Activated T-helper 1 cell treated with anti-CD3 and anti-CD28 coated beads, Interleukin-12 subunit alpha, Interleukin-12 subunit beta, Interleukin-2, Interleukin-4 antibody, amounts not matched to agents 30 ng/mL and 10 ng/mL and 1 ng/mL, durations not matched to agents 14 hours and 24 hours and 36 hours (primary cell): Measurements from ENCODE around the gene OR6Q1. TPM values are rescaled to one million over a fixed set of nuclear protein-coding genes. Genes with fewer than 3 reads are reported as not detected.
"Not testable (repeated sequence)": the region's sequence is repeated elsewhere in the genome, so short reads cannot be mapped to it uniquely, and the experiment has no call there.

Experiments
- DNase-seq: peaks from one replicate; pipeline ENCODE4 v3.0.0; 2021; ENCODE audit warnings: low spot score
- H3K27ac Mint-ChIP-seq: one replicate; pipeline ENCODE4 v1.8.0; 2021; ENCODE audit warnings: mild to moderate bottlenecking, mixed read lengths
- H3K27me3 Mint-ChIP-seq: one replicate; pipeline ENCODE4 v1.8.0; 2022; ENCODE audit warnings: mild to moderate bottlenecking, moderate library complexity, mixed read lengths; ENCODE audit not compliant: insufficient read depth
- H3K36me3 Mint-ChIP-seq: one replicate; pipeline ENCODE4 v1.8.0; 2021; ENCODE audit warnings: low read depth, mixed read lengths
- H3K4me1 Mint-ChIP-seq: one replicate; pipeline ENCODE4 v1.8.0; 2021; ENCODE audit warnings: low read depth, mixed read lengths
- H3K4me3 Mint-ChIP-seq: one replicate; pipeline ENCODE4 v1.8.0; 2021; ENCODE audit warnings: mild to moderate bottlenecking, moderate library complexity, mixed read lengths
- H3K9me3 Mint-ChIP-seq: one replicate; pipeline ENCODE4 v1.8.0; 2021; ENCODE audit warnings: mixed read lengths
- intact Hi-C: fragments of 100-400 bp; cut with micrococcal nuclease; formaldehyde crosslinking; loops from one replicate; pipeline ENCODE4 v1.15.1; 2024
- total RNA-seq: library from RNA; stranded (reverse); gene quantifications from 2 replicates; pipeline ENCODE4 v1.2.3, GENCODE V29; 2022

The OR6Q1 gene, protein sequence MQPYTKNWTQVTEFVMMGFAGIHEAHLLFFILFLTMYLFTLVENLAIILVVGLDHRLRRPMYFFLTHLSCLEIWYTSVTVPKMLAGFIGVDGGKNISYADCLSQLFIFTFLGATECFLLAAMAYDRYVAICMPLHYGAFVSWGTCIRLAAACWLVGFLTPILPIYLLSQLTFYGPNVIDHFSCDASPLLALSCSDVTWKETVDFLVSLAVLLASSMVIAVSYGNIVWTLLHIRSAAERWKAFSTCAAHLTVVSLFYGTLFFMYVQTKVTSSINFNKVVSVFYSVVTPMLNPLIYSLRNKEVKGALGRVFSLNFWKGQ
- total RNA-seq, result not detected in 2 replicates

- no peaks in the 10 kb centered on the region for H3K4me1 Mint-ChIP-seq
Observed at GRCh38 chr11:58030653-58031052, at the start of gene OR6Q1. TSS of gene OR6Q1 (plus strand) at chr11:58030953. CDS start at chr11:58030953, 0 bp downstream.

DNA sequence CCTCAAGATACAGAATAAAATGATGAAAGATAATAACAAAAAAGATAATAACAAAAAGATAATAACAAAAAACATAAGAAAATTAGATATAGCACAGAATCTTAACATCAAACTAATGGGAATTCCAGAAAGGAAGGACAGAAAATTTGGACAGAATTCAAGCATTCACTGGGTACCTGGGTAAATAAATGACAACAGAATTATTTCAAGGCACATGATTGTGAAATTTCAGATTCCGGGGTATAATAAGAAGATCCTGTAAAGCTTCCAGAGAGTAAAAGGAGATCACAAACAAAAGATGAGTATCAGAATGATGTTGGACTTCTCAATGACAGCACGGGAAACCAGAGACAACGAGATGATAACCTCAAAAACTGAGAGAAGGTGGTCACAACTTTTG, 49.2 kb upstream of the OR6Q1 start:
- Mint-ChIP-seq H3K36me3 (no peaks in the 10 kb centered on the region), H3K4me1 (no peaks in the 10 kb centered on the region), H3K27me3 (peaks cover 3% of the 10 kb centered on the region), H3K27ac (no peak overlapping the region), H3K4me3 (no peak overlapping the region), H3K9me3 (no peaks in the 10 kb centered on the region)
- intact Hi-C loops, result no loop called here
- no peak for DNase-seq

More at GRCh38 chr11:58030653-58031052, at the start of gene OR6Q1:
- no peak for DNase-seq
- Mint-ChIP-seq H3K27ac (no peak within 1 kb of the TSS), H3K36me3 (no peaks in the 10 kb centered on the region), H3K27me3 (peaks cover 2% of the 10 kb centered on the region), H3K4me3 (no peak within 1 kb of the TSS), H3K9me3 (no peaks in the 10 kb centered on the region)
- intact Hi-C loops, result no loop called here

DNA sequence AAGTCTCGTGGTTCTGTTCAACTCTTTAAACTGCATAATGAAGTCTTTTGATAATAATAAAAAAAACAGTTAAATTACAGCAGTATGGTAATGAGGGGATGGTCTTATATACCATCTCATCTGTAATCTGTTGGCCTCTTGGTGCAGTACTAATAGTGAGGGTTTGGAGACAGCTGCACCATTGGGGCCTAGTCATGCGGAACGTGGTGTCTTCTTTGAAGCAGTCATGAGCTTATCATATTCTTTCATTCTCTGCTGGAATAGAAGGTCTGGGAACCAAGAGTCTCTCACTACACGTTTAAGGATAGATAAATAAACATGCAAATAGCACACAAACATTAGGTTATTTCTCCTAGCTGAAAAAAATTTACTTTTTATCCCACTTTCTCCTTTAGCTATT, 48.0 kb upstream of the OR6Q1 start:
- Mint-ChIP-seq H3K27ac (no peak overlapping the region), H3K4me1 (no peaks in the 10 kb centered on the region), H3K36me3 (no peaks in the 10 kb centered on the region), H3K9me3 (no peaks in the 10 kb centered on the region), H3K4me3 (no peak overlapping the region), H3K27me3 (peaks cover 3% of the 10 kb centered on the region)
- no peak for DNase-seq
- intact Hi-C loops, result no loop called here

DNA sequence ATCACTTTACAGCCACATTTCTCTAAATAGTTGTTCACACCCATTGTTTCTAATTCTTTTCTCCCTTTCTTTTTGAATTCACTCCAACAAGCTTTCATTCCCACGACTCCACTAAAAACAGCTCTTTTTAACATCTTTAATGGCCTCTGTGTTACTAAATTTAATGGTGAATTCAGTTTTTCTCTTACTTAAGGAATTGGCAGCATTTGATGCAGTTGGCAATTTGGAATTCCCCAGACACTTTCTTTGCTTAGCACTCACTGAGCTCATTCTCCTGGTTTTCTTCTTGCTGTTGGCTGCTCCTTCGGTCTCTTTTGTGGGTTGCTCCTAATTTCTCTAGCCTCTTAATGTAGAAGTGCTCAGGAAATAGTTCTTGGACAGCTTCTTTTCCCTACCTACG, 47.6 kb upstream of the OR6Q1 start:
- Mint-ChIP-seq H3K27me3 (peaks cover 3% of the 10 kb centered on the region), H3K4me3 (no peak overlapping the region), H3K4me1 (no peaks in the 10 kb centered on the region), H3K27ac (no peak overlapping the region), H3K9me3 (no peaks in the 10 kb centered on the region), H3K36me3 (no peaks in the 10 kb centered on the region)
- intact Hi-C loops, result no loop called here
- no peak for DNase-seq

GRCh38 chr11:57999523-57999922, 31.2 kb upstream of the OR6Q1 start:
- H3K36me3 Mint-ChIP-seq, H3K27ac Mint-ChIP-seq, intact Hi-C loops, H3K4me1 Mint-ChIP-seq, H3K9me3 Mint-ChIP-seq, DNase-seq, H3K4me3 Mint-ChIP-seq, H3K27me3 Mint-ChIP-seq: not testable (repeated sequence)

DNA sequence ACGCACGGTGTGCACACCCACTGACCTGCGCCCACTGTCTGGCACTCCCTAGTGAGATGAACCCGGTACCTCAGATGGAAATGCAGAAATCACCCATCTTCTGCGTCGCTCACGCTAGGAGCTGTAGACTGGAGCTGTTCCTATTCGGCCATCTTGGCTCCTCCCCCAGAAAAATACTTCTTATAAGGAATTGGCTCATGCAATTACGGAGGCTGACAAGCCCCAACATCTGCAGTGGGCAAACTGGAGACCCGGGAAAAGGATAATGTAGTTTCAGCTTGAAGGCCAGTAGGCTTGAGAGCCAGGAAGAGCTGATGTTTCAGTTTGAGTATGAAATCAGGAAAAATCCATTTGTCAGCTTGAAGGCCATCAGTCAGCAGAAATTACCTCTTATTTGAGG, 30.7 kb upstream of the OR6Q1 start:
- H3K27ac Mint-ChIP-seq, H3K4me3 Mint-ChIP-seq, intact Hi-C loops, H3K27me3 Mint-ChIP-seq, H3K4me1 Mint-ChIP-seq, H3K9me3 Mint-ChIP-seq, H3K36me3 Mint-ChIP-seq, DNase-seq: not testable (repeated sequence)

DNA sequence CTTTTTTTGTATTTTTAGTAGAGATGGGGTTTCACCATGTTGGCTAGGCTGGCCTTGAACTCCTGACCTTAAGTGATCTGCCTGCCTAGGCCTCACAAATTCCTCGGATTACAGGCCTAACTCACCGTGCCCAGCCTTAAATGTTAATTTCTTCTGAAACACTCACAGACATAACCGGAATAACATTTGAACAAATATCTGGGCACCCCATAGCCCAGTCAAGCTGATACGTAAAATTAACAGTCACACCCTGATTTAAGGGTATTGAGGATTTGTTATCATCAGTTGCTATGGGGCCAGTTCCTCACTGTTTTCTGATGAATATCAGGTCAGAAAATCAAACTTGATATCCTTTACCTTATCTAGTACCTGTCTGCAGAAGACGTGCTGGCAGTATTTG, 30.1 kb upstream of the OR6Q1 start:
- Mint-ChIP-seq H3K27me3 (peaks cover 7% of the 10 kb centered on the region), H3K4me3 (no peak overlapping the region), H3K36me3 (no peaks in the 10 kb centered on the region), H3K4me1 (no peaks in the 10 kb centered on the region), H3K27ac (no peak overlapping the region), H3K9me3 (no peaks in the 10 kb centered on the region)
- intact Hi-C loops, result no loop called here
- DNase-seq, result no peak

DNA sequence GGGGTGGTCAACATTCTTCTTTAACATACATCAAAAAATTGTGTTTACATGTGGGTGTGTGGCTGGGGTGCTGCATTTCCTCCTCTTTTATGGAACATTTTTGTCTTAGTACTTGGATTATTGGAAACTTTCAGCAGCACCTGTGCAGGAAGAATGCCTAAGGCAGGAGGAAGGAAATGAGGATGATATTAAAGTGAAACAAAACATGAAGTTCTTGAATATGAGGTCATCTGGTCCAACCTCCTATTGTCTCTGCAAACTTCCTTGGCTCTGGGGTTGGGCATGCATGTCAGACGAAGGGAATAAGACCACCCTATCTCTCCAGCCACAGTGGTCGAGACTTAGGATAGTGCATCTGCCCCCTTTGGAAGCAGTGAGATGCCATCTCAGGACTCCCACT, 27.7 kb upstream of the OR6Q1 start:
- intact Hi-C loops, result no loop called here
- Mint-ChIP-seq H3K36me3 (no peaks in the 10 kb centered on the region), H3K27me3 (peaks cover 9% of the 10 kb centered on the region), H3K9me3 (no peaks in the 10 kb centered on the region), H3K4me1 (no peaks in the 10 kb centered on the region), H3K27ac (no peak overlapping the region), H3K4me3 (no peak overlapping the region)
- DNase-seq, result no peak

GRCh38 chr11:58003591-58003990, 27.2 kb upstream of the OR6Q1 start:
- no peak for DNase-seq
- Mint-ChIP-seq H3K27ac (no peak overlapping the region), H3K4me1 (no peaks in the 10 kb centered on the region), H3K27me3 (peaks cover 9% of the 10 kb centered on the region), H3K4me3 (no peak overlapping the region), H3K36me3 (no peaks in the 10 kb centered on the region), H3K9me3 (no peaks in the 10 kb centered on the region)
- intact Hi-C loops, result no loop called here

GRCh38 chr11:58004664-58005063, 26.1 kb upstream of the OR6Q1 start:
- H3K36me3 Mint-ChIP-seq, result no peaks in the 10 kb centered on the region
- H3K4me3 Mint-ChIP-seq, result no peak overlapping the region
- no peak overlapping the region for H3K27ac Mint-ChIP-seq
- intact Hi-C loops, result no loop called here
- no peaks in the 10 kb centered on the region for H3K4me1 Mint-ChIP-seq
- no peaks in the 10 kb centered on the region for H3K9me3 Mint-ChIP-seq
- no peak for DNase-seq
- peaks cover 9% of the 10 kb centered on the region for H3K27me3 Mint-ChIP-seq

GRCh38 chr11:58006940-58007339, 23.8 kb upstream of the OR6Q1 start:
- intact Hi-C loops, result no loop called here
- H3K27ac Mint-ChIP-seq, result no peak overlapping the region
- no peaks in the 10 kb centered on the region for H3K4me1 Mint-ChIP-seq
- H3K27me3 Mint-ChIP-seq, result peaks cover 9% of the 10 kb centered on the region
- H3K4me3 Mint-ChIP-seq, result no peak overlapping the region
- DNase-seq, result no peak
- no peaks in the 10 kb centered on the region for H3K9me3 Mint-ChIP-seq
- no peaks in the 10 kb centered on the region for H3K36me3 Mint-ChIP-seq

GRCh38 chr11:58011771-58012170, 19.0 kb upstream of the OR6Q1 start:
- Mint-ChIP-seq H3K4me3 (no peak overlapping the region), H3K9me3 (no peaks in the 10 kb centered on the region), H3K4me1 (no peaks in the 10 kb centered on the region), H3K27ac (no peak overlapping the region), H3K27me3 (no peaks in the 10 kb centered on the region), H3K36me3 (no peaks in the 10 kb centered on the region)
- intact Hi-C loops, result no loop called here
- DNase-seq, result no peak

DNA sequence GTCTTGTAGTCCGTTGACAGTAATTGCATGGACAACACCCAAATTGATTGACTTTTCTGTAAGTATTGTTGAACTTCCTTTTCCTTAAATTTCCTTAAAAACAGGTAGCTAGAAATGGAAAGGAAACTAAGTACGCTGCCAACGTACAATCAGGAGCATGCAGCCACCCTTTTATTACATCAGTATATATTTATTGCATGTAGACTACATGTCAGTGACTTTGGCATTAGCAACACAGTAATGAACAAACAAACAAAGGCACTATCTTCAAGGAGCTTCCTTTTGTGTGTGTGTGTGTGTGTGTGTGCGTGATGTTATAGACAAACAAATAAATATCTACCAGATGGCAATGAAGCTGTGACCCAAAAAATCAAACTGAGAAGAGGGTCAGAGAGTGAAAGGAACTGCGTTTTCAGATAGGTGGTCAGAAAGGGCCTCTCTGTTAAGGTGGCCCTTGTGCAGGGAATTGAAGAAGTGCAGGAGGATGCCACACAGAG, 7.3 kb upstream of the OR6Q1 start, which contains the start of gene OR9Q1:
OR9Q1 (plus strand) TSS at position 447 of the 497 bp plus-strand sequence. CDS start 155,564 bp downstream, outside the sequence.
- no peaks in the 10 kb centered on the region for H3K27me3 Mint-ChIP-seq
- H3K36me3 Mint-ChIP-seq, result no peaks in the 10 kb centered on the region
- no peaks in the 10 kb centered on the region for H3K4me1 Mint-ChIP-seq
- DNase-seq, result no peak
- H3K27ac Mint-ChIP-seq, result no peak within 1 kb of the TSS
- no peak within 1 kb of the TSS for H3K4me3 Mint-ChIP-seq
- intact Hi-C loops, result no loop called here
- no peaks in the 10 kb centered on the region for H3K9me3 Mint-ChIP-seq
